ENCODE results near the gene NOTCH1. TPM values are rescaled to one million over a fixed set of nuclear protein-coding genes. Genes with fewer than 3 reads are reported as not detected.

Gene NOTCH1
- total RNA-seq, 4 donors from 2014 or later, result 31.1 to 72.1 (median 44.0) TPM

- ATAC-seq, result no peak
- H3K9me3 ChIP-seq, result no peaks in the 10 kb centered on the region
- H3K4me3 ChIP-seq, result no peak overlapping the region
- H3K36me3 ChIP-seq, result peaks cover 0 to 100% of the 10 kb centered on the region in 2 donors
- H3K27ac ChIP-seq, result no peak overlapping the region
- no CpG with 5 or more reads among the region's 68 CpGs for WGBS, 2 donors (ENCODE audit: low coverage in 1 of 2)
- TF ChIP-seq POLR2AphosphoS5 (IDR thresholded peaks at IDR 0.05) (no peak), POLR2A (IDR thresholded peaks at IDR 0.05) (no peak), EP300 (IDR thresholded peaks at IDR 0.05) (no peak)
- TF ChIP-seq, protein P1, sequence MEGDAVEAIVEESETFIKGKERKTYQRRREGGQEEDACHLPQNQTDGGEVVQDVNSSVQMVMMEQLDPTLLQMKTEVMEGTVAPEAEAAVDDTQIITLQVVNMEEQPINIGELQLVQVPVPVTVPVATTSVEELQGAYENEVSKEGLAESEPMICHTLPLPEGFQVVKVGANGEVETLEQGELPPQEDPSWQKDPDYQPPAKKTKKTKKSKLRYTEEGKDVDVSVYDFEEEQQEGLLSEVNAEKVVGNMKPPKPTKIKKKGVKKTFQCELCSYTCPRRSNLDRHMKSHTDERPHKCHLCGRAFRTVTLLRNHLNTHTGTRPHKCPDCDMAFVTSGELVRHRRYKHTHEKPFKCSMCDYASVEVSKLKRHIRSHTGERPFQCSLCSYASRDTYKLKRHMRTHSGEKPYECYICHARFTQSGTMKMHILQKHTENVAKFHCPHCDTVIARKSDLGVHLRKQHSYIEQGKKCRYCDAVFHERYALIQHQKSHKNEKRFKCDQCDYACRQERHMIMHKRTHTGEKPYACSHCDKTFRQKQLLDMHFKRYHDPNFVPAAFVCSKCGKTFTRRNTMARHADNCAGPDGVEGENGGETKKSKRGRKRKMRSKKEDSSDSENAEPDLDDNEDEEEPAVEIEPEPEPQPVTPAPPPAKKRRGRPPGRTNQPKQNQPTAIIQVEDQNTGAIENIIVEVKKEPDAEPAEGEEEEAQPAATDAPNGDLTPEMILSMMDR (IDR thresholded peaks at IDR 0.05), result no peak
- H3K4me1 ChIP-seq, result no peaks in the 10 kb centered on the region
- no peaks in the 10 kb centered on the region for H3K27me3 ChIP-seq
These were observed 41.1 kb downstream of the NOTCH1 start for GRCh38 chr9:136504512-136505348.

DNA sequence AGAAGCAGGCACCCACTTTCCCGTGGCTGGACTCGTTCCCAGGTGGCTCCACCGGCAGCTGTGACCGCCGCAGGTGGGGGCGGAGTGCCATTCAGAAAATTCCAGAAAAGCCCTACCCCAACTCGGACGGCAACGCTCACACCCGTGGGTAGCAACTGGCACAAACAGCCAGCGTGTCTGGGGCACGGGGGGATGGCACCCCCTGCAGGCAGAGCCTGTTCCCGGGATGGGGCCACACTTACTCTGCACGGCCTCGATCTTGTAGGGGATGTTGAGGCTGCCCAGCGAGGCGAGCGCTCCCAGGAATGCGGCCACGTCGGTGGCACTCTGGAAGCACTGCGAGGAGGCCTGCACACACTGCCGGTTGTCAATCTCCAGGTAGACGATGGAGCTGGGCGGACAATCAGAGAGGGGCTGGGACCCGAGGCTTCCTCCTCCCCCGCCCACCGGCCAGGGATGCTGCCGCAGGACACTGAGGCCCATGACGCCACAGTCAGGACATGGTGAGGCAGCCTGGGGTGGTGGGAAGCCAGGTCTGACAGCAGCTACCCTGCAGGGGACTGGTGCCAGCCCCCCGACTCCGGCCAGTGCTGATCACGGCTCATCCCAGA, 42.8 kb downstream of the NOTCH1 start:
- Histone ChIP-seq H3K27ac (no peak overlapping the region), H3K27me3 (no peaks in the 10 kb centered on the region), H3K4me3 (no peak overlapping the region), H3K36me3 (peaks cover 0 to 100% of the 10 kb centered on the region in 2 donors), H3K4me1 (no peaks in the 10 kb centered on the region), H3K9me3 (no peaks in the 10 kb centered on the region)
- TF ChIP-seq, protein P1 (IDR thresholded peaks at IDR 0.05), result no peak
- no peak for TF ChIP-seq EP300 (IDR thresholded peaks at IDR 0.05)
- no peak for TF ChIP-seq POLR2A (IDR thresholded peaks at IDR 0.05)
- TF ChIP-seq POLR2AphosphoS5 (IDR thresholded peaks at IDR 0.05), result no peak
- no peak for ATAC-seq
- WGBS, 2 donors (ENCODE audit: low coverage in 1 of 2), result 76 to 92% methylated on average over 12 to 15 of the region's 33 CpGs

DNA sequence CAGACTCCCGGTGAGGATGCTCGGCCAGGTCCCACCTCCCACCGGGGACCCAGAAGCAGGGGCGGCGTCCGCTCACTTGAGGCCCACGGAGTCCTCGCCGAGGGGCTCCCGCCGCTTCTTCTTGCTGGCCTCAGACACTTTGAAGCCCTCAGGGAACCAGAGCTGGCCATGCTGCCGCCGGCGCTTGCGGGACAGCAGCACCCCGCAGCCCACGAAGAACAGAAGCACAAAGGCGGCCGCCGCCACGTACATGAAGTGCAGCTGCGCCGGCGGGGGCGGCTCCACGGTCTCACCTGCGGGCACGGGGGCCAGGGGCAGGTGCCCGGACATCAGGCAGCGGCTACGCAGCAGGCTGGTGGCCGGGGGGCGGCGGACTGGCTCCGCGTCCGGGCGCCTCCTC, 43.7 kb downstream of the NOTCH1 start:
- no peak for ATAC-seq
- H3K27ac ChIP-seq, result no peak overlapping the region
- peaks cover 0 to 100% of the 10 kb centered on the region in 2 donors for H3K36me3 ChIP-seq

DNA sequence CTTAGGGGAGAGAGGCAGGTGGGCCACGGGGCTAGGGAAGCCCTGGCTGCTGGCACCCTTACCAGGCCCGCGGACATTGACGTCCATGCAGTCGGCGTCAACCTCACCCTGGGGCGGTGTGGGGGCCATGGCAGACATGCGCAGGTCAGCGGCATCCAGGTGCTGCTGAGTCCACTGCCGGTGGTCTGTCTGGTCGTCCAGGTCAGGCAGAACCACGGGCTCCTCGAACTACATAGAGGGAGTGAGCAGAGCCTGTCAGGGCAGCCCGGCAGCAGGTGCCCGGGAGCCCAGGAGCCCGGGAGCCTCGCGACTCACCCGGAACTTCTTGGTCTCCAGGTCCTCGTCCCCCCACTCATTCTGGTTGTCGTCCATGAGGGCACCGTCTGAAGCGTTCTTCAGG, 44.2 kb downstream of the NOTCH1 start:
- WGBS, 2 donors (ENCODE audit: low coverage in 1 of 2), result 90% methylated on average over 4 of the region's 23 CpGs; no CpG with 5 or more reads in 1 of the 2 donors
- Histone ChIP-seq H3K27ac (no peak overlapping the region), H3K4me3 (no peak overlapping the region), H3K9me3 (no peaks in the 10 kb centered on the region), H3K36me3 (peaks cover 0 to 100% of the 10 kb centered on the region in 2 donors), H3K4me1 (no peaks in the 10 kb centered on the region), H3K27me3 (no peaks in the 10 kb centered on the region)
- no peak for TF ChIP-seq EP300 (IDR thresholded peaks at IDR 0.05)
- no peak for TF ChIP-seq POLR2A (IDR thresholded peaks at IDR 0.05)
- no peak for ATAC-seq

More for the DNA sequence above, 43.7 kb downstream of the NOTCH1 start:
- no peaks in the 10 kb centered on the region for H3K9me3 ChIP-seq
- no peaks in the 10 kb centered on the region for H3K4me1 ChIP-seq
- no peaks in the 10 kb centered on the region for H3K27me3 ChIP-seq
- no peak for TF ChIP-seq POLR2AphosphoS5 (IDR thresholded peaks at IDR 0.05)
- WGBS, 2 donors (ENCODE audit: low coverage in 1 of 2), result 91% methylated on average over 25 of the region's 38 CpGs; no CpG with 5 or more reads in 1 of the 2 donors
- H3K4me3 ChIP-seq, result no peak overlapping the region

DNA sequence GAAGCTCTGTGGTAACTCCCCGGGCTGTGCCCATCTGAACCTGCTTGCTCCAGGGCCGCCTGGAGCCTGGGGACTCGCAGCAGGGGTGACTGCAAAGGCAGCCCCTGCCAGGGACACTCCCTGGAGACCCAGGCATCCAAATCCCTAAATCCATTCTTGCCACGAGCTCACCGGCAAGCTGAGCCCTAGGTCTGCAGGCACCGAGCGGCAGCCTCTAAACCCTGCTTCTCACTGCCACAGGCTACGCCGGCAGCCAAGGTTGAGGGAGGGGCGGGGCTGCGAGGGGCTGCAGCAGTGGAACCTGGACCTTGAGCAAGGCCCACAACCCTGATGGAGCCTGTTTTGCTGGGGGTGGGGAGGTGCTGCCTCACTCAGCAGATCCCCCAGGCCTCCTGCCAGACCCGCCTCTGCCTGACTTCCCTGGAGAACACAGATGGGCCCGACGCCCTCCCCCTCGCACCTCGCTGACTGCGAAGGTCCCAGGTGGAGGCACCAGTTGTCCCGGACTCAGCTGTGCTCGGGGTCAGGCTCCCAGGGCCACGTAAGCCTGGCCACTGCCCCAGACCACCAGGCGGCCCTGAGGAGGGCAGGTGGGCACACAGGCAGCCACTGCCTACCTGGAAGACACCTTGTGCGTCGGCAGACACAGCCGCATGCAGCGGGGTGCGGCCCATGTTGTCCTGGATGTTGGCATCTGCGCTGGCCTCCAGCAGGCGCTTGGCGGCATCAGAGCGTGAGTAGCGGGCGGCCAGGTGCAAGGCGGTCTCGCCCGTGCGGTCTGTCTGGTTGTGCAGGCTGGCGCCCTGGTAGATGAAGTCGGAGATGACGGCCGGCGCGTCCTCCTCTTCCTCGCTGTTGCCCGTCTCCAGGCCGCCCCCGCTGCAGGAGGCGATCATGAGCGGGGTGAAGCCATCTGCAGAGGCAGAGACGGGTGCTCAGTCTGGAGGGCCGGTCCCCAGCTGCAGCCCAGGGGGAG, 45.6 kb downstream of the NOTCH1 start:
- no peak for TF ChIP-seq EP300 (IDR thresholded peaks at IDR 0.05)
- TF ChIP-seq POLR2A (IDR thresholded peaks at IDR 0.05), result no peak
- TF ChIP-seq POLR2AphosphoS5 (IDR thresholded peaks at IDR 0.05), result no peak
- TF ChIP-seq, protein P1 (IDR thresholded peaks at IDR 0.05), result no peak
- peaks cover 0 to 100% of the 10 kb centered on the region in 2 donors for H3K36me3 ChIP-seq
- H3K9me3 ChIP-seq, result no peaks in the 10 kb centered on the region
- no peak overlapping the region for H3K4me3 ChIP-seq
- no peaks in the 10 kb centered on the region for H3K27me3 ChIP-seq
- H3K4me1 ChIP-seq, result peaks cover 0 to 8% (median 0%) of the 10 kb centered on the region in 3 donors
- no peak overlapping the region for H3K27ac ChIP-seq
- no CpG with 5 or more reads among the region's 50 CpGs for WGBS, 2 donors (ENCODE audit: low coverage in 1 of 2)
- no peak for ATAC-seq

Data from gastroesophageal sphincter (tissue), 4 donors.